ENCODE measurements around the gene TP53INP2.
"Not testable (repeated sequence)": the region's sequence is repeated elsewhere in the genome, so short reads cannot be mapped to it uniquely, and the experiment has no call there.

TP53INP2 gene

GRCh38 chr20:34706302-34706875, 2.2 kb downstream of the TP53INP2 start:
- DNase-seq: no peak

GRCh38 chr20:34706912-34707784, 3.0 kb downstream of the TP53INP2 start:
- no peak for DNase-seq

- peak; percentile 65 for DNase-seq
Measured at GRCh38 chr20:34708621-34709043, 4.5 kb downstream of the TP53INP2 start.

GRCh38 chr20:34709044-34709830, 5.1 kb downstream of the TP53INP2 start:
- DNase-seq: peak; percentile 75

GRCh38 chr20:34709831-34710567, 5.9 kb downstream of the TP53INP2 start:
- DNase-seq: peak; percentile 60

- DNase-seq: no peak
Measured at GRCh38 chr20:34710568-34710839, 6.4 kb downstream of the TP53INP2 start.

- no peak for DNase-seq
Measured at GRCh38 chr20:34710861-34711574, 6.9 kb downstream of the TP53INP2 start.

GRCh38 chr20:34711813-34712430, 7.8 kb downstream of the TP53INP2 start:
- DNase-seq: no peak

- no peak for DNase-seq
Measured at GRCh38 chr20:34712525-34713192, 8.5 kb downstream of the TP53INP2 start.

- no peak for DNase-seq
Measured at GRCh38 chr20:34713194-34713943, 9.2 kb downstream of the TP53INP2 start.

GRCh38 chr20:34713944-34714515, 9.9 kb downstream of the TP53INP2 start:
- DNase-seq: not testable (repeated sequence)

- DNase-seq: no peak
Measured at GRCh38 chr20:34715384-34715783, 11.2 kb downstream of the TP53INP2 start.

- DNase-seq: no peak
Measured at GRCh38 chr20:34716921-34717229, 12.7 kb downstream of the TP53INP2 start.

GRCh38 chr20:34717230-34718095, 13.3 kb downstream of the TP53INP2 start:
- DNase-seq: no peak

GRCh38 chr20:34719242-34720017, 15.3 kb downstream of the TP53INP2 start:
- DNase-seq: not testable (repeated sequence)

- no peak for DNase-seq
Measured at GRCh38 chr20:34720266-34720665, 16.1 kb downstream of the TP53INP2 start.

- DNase-seq: not testable (repeated sequence)
Measured at GRCh38 chr20:34722560-34722959, 18.4 kb downstream of the TP53INP2 start.

GRCh38 chr20:34724172-34724571, 20.0 kb downstream of the TP53INP2 start:
- DNase-seq: no peak

GRCh38 chr20:34729416-34729815, 25.3 kb downstream of the TP53INP2 start:
- DNase-seq: no peak
